ENCODE results near the gene JMJD7.

Gene JMJD7

DNA sequence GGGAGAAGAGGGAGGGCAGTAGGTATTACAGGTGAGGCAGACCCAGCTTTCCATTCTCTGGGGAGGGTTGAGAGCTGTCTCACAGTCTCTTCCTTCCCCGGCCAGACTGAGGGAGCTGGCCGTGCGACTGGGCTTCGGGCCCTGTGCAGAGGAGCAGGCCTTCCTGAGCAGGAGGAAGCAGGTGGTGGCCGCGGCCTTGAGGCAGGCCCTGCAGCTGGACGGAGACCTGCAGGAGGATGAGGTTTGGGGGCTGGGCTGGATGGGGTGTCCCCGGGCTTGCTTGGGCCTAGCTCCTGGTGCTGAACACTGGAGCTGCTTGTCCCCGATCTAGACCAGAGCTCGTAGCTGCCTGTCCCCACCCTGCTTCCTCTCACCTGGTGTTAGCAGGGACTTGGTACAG, 15.7 kb downstream of the JMJD7 start:
- no peak for DNase-seq (ENCODE audit: low read depth, low spot score)

DNA sequence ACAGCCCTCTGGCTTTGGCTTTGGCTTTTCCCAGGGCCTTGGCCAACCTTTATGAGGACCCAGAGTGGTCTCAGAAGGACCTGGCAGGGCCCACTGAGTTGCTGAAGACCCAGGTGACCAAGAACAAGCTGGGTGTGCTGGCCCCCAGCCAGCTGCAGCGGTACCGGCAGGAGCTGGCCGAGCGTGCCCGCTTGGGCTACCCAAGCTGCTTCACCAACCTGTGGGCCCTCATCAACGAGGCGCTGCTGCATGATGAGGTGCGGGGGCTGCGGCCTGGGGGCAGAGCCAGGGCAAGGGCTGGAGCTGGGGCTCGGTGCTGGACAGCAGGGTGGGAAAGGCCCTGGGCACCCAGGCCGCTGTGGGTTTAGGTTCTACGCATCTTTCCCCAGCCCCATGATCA, 16.9 kb downstream of the JMJD7 start:
- DNase-seq (ENCODE audit: low read depth, low spot score), result no peak

DNA sequence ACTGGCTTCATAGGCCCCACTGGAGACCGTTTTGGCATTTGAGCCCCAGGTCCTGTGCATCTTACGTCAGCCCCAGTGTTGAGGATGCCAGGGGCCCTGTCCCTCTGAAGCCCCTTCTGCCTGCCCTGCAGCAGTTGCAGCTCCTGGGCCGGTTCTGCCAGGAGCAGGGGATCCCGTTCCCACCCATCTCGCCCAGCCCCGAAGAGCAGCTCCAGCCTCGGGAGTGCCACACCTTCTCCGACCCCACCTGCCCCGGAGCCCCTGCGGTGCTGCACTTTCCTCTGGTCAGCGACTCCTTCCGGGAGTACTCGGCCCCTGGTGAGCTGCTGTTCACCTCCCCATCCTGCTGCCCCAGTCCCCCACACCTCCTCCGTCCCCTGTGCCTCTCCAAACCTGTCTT, 19.3 kb downstream of the JMJD7 start:
- DNase-seq (ENCODE audit: low read depth, low spot score), result no peak

DNA sequence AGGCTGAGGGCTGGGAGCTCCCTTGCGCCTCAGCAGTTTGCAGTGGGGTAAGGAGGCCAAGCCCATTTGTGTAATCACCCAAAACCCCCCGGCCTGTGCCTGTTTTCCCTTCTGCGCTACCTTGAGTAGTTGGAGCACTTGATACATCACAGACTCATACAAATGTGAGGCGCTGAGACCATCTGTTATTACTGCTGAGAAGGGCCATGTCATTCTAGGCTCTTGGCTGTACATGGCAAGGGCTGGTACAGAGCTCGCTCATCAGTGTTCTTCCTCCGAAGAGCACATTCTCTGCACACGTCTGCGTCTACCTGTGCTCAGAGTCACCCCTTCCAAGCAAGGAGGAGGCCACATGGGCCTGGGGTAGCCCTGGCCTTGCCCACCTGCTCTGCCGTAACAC, 20.1 kb downstream of the JMJD7 start:
- no peak for DNase-seq (ENCODE audit: low read depth, low spot score)

DNA sequence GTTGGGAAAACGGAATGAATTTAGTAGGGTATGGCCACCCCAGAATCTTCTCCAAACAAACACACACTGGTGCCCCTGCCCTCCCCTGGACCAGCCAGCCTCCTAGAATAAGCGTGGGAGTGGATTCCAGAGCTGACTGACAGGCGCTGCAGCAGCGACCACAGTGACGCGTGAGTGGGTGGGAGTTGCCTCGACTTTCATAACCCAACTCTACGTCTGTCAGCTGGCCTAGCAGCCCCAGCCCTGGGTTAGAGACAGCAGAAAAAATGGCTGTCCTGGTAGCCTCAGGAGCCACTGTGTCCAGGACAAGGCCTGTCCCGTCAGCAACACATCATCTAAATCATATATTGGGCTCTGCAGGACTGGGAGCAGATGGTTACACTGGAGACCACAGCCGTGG, 20.7 kb downstream of the JMJD7 start:
- no peak for DNase-seq (ENCODE audit: low read depth, low spot score)

DNA sequence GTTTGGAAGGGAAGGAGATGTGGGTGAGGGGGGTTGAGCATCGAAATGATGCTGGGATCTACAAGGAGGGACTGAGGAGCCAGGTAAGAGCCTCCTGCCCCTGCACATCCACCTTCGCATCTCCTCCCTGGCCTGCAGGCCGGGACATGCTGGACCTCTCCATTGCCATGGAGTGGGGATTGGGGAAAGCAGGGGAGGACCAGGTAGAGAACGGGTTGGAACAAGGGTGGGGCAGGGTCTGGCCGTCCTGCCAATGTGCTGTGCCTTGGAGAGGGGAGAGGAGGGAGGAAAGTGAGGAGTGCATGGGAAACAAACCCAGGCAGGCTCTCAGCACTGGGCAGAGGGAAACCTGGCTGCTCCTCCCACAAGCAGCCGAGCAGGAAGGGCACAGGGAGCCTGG, 21.3 kb downstream of the JMJD7 start:
- DNase-seq (ENCODE audit: low read depth, low spot score), result no peak

DNA sequence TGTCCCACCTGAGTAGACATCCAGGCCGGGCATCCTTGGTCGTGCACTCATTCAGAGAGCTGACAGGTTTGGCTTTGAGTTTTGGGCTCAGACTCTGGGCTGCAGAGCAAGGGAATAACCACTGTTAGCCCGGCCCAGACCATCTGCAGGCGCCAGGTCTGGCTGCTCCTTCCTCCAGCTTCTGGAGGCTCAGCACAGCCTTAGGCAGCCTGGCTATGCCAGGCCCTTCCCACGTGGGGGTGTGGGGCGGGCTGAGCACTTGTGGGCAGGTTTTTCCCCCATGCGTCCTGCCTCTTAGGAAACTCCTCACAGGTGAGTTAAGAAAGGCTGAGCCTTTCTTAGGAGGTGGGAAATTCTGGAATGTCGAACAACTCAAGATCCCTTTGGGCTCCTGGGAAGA, 22.0 kb downstream of the JMJD7 start:
- no peak for DNase-seq (ENCODE audit: low read depth, low spot score)

DNA sequence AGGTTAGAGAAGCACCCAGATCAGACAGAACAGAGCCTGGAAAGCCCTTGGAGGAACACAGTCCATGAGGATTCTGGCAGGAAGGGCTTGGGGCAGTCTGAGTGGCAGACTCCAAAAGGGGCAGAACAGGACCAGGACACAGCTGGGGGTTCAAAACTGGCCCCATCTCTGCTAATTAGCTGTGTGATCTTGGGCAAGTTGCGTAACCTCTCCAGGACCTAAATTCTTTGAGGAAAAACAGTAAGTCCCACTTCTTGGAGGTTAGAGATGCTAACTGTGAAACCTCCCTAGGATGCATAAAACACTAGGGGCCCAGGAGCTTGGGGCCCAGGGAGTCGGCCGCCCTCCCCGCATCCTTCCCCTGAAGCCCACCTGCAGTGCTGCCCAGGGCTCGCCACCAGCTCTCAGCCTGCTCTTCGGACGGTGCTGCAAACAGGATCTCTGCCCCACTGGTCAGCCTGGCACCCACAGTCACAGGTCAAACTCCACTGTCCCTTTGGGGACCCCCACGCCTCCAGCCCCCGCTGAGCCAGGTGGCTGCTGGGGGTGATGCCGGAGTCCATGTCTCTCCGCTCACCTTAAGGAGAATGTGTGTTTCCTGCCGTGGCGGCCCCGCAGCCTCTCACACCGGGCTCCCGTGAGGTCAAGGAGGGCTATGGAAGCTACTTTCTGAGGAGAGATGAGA, 22.7 kb downstream of the JMJD7 start:
- DNase-seq (ENCODE audit: low read depth, low spot score), result no peak

DNA sequence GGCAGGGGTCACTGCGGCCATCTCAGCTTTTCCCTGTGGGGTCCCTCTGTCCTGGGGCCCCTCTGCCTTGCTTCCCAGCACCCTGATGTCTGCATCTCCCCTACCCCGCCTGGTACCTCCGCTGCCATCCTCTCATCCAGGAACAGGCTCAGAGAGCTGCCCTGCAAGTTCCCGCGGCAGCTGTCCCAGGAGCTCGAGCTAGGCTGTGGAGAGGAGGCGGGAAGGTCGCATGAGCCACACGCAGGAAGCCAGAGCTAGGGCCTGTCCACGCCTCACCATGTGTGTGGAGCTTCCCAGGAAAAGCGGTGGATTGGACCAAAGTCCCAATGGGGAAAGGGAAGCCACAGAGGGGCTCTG, 23.3 kb downstream of the JMJD7 start:
- no peak for DNase-seq (ENCODE audit: low read depth, low spot score)

DNA sequence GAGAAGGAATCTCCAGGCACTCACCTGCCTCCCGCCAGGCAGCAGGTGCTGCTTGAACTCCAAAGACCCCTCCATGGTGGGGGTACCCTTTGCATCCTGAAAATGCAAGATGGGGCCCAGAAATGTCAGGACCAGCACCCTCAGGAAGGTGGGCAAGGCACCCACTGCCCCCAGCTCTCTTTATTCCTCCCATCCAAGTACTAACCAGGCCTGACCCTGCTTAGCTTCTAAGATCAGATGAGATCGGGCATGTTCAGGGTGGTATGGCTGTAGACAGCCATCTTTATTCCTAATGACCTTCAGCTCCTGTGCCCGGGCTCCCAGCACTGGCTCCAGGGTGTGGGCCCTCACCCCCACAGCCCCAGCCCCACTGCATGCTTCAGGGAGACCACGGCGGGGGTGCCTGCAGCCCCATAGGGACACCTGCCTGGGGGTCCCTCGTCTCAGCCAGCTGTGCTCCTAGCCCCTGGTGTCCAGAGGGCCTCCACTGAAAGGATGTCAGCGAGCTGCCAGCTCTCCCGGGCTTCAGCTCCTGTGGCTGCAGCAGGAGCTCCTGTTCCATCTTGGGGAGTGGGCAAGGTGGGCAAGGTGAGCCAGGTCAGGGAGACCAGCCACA, 24.0 kb downstream of the JMJD7 start:
- no peak for DNase-seq (ENCODE audit: low read depth, low spot score)

DNA sequence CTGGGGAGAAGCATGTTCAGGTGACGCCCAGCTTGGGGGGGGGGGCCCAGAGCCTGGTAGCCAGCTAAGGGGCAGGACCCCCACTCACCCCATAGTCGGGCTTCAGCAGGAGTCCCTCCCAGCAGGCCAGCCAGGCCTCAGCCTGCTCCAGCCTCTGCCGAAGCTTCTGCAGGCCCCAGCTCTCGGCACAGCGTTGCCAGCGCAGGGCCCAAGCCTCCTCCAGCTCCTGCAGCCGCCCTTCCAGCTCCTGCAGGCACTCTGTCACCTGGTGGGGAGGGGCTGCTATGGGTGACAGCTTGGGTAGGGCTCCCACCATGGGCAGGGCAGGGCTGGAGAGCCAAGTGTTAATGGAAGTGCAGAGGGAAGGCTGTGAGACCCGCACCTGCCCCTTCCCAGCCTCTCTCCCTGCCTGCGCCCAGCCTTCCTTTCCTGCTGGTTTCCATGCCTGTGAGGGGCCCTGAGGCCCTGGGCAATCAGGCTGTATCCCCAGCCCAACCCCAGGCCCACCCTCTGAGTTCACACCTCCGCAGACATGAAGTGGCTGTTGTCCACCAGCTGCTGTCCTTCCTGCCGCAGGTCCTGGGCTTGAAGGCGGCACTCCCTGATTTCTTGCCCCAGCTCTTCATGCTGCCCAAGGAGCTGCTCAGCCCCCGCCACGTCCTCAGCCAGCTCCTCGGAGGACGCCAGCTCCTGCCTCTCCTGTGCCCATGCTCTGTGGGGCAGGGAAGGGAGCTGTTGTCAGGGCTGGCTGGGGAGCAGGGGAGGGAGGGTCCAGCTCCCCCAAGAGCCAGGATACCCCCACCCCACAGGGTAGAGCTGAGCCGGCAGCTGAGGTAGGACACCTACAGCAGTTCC, 25.1 kb downstream of the JMJD7 start:
- DNase-seq (ENCODE audit: low read depth, low spot score), result no peak

DNA sequence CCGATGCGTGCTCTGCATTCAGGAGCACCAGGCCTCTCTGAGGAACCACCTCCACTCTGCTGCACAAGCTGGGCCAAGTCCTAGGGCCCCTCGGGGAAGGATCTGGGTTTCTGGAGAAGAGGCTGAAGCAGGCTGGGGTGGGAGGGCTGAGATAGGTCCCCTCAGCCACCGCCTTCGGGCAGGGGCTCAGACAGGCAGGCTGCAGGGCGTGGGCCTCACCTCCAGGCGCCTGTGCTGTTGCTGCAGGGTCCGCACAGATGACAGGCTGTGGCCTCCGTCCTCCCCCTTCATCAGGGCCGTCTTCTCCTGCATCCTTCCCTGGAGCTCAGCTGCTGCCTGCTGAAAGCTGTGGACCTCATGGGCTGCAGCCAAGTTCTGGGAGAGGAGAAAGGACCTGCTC, 25.9 kb downstream of the JMJD7 start:
- no peak for DNase-seq (ENCODE audit: low read depth, low spot score)

DNA sequence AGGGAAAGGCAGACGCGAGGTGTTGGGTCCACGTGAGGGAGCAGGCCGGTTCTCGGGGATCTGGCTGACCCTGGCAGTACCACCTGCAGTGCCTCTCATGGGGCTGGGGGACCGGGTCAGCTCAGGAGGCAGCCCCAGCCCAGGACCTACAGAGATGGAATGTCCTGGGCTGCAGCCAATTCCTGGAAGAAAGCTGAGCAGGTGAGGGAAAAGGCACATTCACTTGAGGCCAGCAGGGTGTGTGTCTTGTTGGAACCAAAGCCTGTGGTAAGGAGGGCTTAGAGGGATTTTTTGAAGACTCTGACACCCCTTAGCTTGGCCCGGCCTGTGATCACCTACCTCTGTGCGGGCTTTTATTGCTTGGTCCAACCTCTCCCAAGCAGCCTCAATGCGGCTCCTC, 26.6 kb downstream of the JMJD7 start:
- no peak for DNase-seq (ENCODE audit: low read depth, low spot score)

DNA sequence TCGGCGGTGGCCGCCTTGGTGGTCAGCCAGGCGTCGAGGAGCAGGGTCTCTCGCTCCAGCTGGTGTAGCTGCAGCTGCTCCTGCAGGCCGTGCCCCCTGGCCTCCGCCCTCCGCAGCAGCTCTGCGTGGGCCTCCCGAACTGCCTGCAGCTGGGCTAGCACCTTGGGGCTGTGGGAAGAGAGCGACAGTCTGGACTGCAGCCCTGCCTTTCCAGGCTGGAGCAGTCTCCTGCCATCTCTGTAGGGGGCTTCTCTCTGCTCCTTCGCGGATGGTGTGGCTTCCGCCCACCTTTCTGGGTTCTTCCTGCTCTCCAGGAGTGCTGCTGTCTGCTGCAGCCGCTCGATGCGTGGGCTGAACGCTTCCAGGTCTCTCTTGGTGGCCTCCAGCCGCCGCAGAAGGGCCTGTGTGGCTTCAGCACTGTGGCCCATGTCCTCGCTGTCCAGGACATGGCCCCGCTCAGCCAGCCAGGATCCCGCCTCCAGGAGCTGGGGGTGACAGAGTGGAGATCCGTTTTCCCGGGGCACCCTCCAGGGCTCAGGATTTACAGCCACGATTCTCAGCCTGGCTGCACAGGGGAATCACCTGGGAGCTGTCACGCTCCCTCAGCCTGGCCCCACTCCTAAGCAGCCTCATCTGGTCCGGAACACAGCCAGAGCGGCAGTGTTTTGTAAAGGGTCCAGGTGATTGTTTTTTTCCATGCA, 27.5 kb downstream of the JMJD7 start:
- no peak for DNase-seq (ENCODE audit: low read depth, low spot score)

DNA sequence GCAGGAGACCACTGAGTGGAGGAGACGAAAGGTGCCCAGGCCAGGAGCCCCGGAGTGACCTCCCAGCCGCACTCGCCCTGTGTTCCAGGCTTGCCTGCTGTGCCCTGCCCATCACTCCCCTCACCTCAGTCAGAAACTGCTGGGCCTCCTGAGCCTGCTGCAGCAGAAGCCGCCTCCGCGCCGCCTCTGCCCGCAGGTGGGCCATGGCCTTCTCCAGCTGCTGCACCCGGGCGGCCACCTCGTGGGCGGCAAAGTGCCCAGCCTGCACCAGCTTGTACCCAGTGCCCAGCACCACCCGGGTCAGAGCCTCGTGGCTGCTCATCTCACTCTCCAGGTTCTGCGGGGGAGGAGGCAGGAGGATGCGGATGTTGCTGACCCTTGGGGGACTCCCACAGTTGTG, 28.4 kb downstream of the JMJD7 start:
- DNase-seq (ENCODE audit: low read depth, low spot score), result no peak

DNA sequence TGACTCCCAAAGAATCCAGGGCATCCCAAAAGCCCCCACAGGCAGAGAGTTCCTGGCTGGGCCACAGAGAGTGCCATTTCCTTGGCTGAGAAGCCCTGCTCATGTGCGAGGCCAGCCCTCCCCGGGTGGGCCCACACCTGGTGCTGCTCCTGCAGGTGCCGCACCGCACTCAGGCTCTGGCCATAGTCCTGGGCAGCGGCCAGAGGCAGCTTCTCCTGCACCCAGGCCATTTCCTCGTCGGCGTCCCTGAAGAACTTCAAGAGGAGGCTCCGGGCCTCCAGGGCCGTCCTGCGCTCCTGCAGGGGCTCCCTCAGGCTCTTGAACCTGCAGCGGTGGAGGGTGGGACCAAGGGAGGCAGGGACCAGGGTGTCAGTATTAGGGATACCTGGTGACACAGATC, 28.8 kb downstream of the JMJD7 start:
- DNase-seq (ENCODE audit: low read depth, low spot score), result no peak

DNA sequence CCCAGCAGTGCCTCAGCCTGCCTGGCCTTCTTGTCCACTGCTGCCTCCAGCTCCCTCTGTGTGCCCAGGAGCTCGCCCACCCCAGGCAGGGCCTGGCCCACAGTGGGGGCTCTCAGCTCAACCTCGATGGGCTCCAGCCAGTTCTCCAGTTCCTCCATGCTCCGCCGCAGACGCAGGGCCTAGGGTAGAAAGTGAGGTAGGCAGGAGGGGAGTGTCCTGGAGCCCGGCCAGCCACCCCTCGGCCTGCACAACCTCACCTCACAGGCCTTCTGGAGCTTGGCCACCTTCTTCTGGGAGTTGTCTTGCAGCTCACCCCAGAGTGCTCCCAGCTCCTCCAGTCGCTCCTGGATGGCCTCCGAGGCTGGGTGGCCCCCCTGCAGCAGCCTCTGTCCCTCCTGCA, 29.4 kb downstream of the JMJD7 start:
- no peak for DNase-seq (ENCODE audit: low read depth, low spot score)

DNA sequence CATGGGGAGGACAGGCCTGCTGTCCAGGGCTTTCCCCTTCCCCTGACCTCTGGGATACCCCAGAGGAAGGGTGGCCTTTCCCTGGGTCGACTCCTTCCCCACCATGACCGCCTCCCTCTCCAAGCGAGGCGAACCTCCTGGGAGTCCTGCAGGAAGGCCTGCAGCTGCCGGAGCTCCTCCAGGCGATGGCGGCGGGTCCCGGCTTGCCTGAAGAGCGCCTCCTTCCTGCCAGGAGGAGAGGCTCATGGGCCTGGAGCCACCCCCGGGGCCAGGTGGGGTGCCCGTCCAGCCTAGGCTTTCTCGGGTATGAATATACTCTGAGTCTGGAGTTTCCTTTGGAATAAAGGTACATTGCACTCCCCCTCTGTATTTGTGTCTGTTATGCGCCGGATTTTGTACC, 30.9 kb downstream of the JMJD7 start:
- DNase-seq (ENCODE audit: low read depth, low spot score), result no peak

DNA sequence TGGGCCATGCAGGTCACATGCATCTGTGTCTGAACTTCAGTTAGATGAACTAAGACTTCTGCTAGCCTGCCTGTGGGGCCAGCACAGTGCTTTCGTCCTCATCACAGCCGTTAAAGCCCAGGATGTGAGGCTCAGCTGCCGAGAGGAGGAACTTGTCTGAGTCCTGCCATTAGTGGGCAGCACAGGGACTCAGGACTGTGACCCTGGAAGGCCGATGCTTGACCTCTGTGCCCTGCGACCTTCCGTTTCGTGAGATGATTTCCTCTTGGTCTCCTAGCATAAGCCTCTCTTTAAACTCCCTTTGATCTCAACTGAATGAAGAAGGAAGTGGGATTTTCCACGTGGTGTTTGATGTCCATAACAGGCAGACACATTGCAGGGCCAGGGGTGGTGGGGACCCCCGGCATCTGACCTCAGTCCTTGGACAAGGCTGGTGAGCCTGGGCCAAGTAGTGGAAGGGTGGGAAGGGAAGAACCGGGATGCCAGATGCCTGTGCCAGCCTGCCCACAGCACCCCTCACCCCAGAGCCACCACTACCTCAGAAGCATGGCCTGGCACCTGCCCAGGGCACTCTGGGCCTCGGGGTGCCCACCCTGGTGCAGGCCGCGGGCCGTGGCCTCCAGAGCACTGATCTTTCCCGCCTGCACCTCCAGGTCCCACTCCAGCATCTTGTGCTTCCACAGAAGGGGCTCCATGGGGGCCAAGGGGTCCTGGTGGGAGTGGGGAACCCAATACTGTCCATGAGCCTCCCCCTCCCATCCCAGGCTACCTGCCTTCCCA, 32.3 kb downstream of the JMJD7 start:
- no peak for DNase-seq (ENCODE audit: low read depth, low spot score)

DNA sequence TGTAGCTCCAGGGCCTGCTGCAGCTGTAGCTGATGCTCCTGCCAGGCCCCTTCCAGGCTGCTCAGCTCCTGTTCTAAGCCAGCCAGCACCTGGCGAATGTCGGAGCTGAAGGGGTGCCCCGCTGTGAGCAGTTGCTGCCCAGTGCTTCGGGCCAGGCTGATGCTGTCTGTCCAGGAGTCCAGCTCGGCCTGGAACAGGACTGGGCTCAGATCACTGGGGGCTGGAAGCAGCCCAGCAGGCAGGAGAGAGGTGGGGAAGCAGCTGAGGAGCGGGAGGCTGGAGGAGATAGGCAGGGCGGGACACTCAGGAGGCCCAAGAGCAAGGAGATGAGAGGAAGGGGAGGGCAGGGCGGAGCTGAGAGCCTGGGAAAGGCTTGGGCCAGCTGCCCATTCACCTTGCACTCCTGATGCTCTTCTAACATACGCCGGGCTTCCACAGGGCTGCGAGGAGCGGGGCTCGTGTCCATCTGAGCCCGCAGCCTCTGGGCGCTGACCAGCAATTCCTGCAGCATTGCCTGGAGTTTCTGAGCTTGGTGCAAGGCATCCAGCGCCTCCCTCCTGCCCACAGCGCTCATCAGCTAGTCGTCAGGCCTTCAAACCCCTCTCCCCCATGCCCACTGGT, 34.0 kb downstream of the JMJD7 start:
- DNase-seq (ENCODE audit: low read depth, low spot score), result no peak

DNA sequence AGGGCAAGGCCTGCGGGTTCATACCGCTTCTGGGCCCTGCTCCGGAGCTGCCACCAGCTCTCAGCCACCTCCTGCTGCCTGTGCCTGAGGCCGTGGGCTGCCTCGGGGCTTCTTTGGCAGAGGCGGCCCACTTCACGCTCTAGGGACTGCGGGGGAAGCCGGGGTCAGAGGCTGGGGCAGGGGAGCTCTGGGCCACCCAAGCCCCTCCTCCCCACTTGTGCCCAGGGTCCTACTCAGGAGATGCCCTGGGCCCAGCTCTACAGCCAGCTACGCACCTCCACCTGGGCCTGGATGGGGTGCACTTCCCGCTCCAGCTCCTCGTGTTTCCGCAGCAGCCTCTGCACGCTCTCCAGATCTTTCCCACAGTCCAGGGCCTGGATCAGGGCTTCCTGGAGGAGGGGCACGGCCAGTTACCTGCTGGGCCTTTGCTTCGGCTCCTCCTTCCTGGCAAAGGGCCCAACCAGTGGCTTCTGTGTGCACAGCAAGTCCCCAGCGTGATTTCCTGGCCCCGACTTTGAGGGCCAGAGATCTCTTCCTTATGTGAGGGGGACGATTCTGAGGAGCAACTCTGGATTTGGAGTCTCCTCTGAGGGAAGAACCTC, 34.7 kb downstream of the JMJD7 start:
- no peak for DNase-seq (ENCODE audit: low read depth, low spot score)

All from brain pericyte (primary cell).